GM18519 (cell line): Measurements from ENCODE around the gene NUP214.
"Not testable (repeated sequence)": the region's sequence is repeated elsewhere in the genome, so short reads cannot be mapped to it uniquely, and the experiment has no call there.

Experiments
- ATAC-seq: cut with Tn5 transposase; IDR thresholded peaks from one replicate; pipeline ENCODE4 v1.9.1; 2021; ENCODE audit warnings: mild to moderate bottlenecking, moderate library complexity; ENCODE audit not compliant: unreplicated experiment, low FRiP score

Gene NUP214

GRCh38 chr9:131096269-131097125 lies 28.9 kb upstream of the NUP214 start, which contains the start of gene AIF1L:
AIF1L (plus strand) TSS chr9:131096531; CDS start chr9:131096630, 99 bp downstream.
- ATAC-seq: no peak

- no peak for ATAC-seq
These were observed 28.0 kb upstream of the NUP214 start for GRCh38 chr9:131097126-131097947.

- no peak for ATAC-seq
These were observed 27.5 kb upstream of the NUP214 start for GRCh38 chr9:131097948-131098278.

DNA sequence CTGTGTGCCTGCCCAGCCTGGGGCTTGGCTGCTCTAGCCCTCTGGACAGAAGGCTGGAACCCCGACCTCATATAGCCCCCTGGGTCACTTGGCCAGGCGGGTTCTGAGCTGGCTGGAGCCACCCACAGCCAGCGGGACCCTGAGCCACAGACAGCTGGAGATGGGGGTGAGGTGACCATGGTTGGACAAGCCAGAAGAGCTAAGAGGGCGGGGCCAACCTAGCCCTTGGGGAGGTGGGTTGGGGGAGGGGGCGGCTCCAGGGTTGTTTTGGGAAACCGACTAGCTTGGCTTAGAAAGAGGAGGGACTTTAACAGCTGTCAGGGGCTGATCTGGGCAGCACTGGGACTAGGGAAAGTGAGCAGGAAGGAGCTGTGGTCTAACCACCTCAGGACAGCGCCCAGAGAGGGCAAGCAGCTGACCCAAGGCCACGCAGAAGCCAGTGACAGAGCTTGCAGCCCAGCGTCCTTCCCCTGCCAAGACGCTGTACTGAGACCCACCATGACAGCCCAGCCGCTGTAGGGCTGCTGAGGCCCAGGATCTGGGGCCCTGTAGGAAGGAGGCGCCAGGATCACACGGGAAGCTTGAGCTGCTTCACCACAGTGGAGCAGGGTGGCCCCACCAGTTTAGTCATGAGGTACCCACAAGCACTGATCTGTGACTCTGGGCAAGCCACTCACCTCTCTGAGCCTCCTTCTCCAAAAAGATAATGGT lies 26.8 kb upstream of the NUP214 start:
- ATAC-seq: no peak

DNA sequence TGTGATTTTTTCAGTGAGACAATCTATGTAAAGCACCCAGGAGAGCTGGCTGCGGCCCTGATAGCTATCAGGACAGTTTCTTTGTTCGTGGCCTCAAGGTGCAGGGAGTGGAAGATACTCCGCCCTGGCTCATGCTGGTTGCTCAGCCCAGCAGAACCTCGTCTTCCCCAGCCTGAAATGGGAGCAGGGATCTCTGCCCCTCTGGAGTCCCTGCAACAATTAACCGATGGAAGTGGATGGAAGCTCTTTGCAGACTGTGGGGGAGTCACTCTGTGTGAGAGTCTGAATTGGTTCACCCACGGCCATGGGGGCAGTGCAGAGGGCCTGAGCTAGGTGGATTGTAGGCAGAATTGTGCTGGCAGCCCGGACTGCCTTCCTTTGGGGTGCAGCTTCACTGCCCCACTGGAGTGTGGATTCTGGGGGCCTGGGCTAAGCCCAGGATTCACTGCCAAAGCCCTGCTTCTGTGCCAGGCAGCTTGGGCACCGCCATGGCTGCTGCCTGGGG lies 26.2 kb upstream of the NUP214 start:
- ATAC-seq: no peak

- not testable (repeated sequence) for ATAC-seq
These were observed 25.5 kb upstream of the NUP214 start for GRCh38 chr9:131099845-131100244.

DNA sequence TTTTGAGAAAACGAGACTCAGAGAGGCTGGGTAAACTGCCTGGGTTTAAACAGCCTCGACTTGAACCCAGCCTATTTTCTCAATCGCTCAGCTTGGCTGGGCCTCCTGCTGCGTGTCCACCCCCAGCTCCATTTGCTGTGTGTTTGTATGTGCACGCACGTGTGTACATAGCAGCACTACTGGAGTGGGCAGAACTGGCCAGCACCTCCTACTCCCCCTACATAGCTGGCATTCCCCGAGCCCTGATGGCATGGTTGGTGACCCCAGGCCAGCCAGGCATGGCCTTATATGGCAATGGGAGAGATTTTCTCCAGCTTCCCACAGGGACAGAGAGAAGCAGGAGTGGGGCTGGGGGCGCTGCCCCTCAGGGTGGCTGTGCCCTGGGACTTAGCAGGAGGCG lies 24.9 kb upstream of the NUP214 start:
- no peak for ATAC-seq

DNA sequence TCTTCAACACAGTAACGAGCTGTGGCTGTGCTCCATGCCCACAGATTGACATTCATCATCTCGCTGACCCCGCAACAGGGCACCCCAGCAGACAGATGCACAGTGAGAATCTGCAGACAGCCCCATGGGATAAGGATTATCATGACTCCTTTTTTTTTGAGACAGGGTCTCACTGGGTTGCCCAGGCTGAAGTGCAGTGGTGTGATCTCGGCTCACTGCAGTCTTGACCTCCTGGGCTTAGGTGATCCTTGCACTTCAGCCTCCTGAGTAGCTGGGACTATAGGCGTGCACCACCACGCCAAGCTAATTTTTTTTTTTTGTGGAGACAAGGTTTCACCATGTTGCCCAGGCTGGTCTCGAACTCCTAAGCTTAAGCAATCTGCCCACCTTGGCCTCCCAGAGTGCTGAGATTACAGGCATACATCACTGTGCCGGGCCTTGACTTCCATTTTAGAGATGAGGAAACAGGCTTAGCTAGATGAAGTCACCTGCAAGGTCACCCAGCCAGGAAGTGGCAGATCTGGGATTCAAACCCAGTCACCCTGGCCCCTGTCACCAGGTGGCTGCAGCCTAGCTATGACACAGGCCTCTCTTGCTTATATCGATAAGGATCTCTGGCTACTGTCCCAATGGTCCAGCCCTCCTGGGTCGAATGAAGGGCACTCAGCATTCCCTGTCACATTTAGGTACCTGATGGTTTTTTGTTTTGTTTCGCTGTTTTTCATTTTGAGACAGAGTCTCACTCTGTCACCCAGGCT lies 24.0 kb upstream of the NUP214 start:
- ATAC-seq: no peak

DNA sequence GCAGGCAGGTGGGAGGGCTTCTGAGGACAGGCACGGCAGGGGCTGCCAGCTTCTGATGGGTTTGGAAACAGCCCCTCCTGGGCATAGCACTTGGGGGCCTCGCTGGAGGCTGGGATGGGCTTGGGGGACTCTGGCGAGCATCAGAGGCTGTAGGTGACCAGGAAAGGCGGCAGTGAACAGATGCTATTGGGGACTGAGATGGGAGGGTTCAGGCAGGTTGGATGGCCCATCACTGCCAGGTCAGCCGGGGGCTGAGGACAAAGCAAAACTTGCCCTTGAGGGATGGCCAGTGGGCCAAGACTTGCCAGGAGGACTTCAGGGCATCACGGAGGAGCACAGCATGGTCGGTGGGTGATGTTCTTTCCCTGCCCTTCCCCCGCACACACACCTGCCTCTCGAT lies 22.4 kb upstream of the NUP214 start:
- ATAC-seq: no peak

DNA sequence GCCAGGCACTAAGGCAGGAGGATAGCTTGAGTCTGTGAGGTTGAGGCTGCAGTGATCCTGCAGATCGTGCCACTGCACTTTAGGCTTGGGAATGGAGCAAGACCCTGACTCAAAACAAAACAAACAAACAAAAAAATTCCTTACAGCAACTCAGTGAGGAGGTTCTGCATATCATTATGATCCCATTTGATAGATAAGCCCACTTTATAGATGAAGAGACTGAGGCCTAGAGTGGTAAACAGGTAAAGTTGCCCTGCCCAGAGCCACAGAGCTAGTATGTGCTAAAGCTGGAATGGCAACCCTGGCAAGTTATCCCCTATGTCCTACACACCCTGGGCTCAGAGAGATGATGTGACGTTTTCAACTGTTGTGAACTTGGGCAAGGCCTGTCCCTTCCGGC lies 21.9 kb upstream of the NUP214 start:
- ATAC-seq: no peak

DNA sequence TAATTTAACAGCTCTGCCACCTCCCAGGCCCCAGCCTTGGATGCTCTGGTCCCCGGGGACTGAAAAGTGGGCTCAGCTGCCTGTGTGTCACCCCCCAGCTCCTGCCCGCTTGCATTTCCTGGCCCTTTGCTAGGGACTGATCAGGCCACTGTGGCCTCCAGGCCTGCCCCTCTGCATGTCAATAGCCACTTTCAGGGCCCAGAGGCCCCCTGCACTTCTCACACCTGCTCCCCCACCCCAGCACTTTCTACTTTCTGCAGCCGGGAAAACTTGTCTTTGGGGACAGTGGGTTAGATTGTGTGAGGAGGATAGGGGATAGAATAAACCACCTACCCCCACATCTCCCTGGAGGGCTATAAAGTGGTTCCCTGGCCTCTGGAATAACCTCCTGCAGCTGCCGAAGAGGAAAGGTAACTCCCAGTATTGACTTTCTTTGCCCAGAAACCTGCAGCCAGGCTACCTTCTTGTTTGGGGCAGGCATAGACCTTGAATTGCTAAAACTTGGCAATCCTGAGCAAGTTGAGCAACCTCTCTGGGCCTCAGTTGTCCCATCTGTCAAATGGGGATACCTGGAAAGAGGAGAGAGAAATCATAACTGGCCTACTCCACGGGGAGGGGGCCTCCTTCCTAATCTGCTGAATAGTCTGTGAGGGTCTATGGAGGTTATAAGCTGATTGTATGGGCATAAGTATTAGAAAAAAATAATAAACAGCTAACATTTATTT lies 21.2 kb upstream of the NUP214 start:
- no peak for ATAC-seq

GRCh38 chr9:131105952-131106351 lies 19.4 kb upstream of the NUP214 start:
- no peak for ATAC-seq

GRCh38 chr9:131107760-131108159 lies 17.6 kb upstream of the NUP214 start:
- no peak for ATAC-seq

DNA sequence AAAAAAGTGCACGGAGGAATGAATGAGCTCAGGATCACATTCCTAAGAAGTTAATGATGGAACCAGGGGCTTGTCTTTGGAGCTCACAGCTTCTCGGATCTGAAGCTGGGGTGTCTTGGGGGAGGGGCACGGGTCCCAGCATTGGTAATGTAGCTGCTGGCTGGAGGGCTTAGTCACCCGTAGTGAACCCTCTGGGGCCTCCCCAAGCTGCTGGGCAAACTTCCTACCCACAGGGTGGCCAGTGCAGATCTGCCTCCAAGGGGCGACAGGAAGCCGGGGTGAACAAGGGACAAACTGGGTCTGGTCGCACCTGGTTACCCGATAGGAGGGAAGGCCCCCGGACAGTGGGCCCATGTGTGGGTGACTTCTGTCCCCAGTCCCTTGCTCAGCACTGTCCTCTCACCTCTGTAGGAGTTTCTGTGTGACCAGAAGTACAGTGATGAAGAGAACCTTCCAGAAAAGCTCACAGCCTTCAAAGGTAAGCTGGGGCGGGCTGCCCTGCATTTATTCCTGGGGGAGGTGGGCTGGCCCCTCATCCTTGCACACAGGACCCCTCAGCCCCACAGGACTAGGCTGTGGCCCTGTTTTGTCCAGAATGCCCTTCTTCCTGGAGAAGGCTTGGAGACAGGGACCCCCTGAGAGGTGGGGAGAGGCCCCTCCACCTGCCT lies 14.1 kb upstream of the NUP214 start:
- ATAC-seq: no peak

DNA sequence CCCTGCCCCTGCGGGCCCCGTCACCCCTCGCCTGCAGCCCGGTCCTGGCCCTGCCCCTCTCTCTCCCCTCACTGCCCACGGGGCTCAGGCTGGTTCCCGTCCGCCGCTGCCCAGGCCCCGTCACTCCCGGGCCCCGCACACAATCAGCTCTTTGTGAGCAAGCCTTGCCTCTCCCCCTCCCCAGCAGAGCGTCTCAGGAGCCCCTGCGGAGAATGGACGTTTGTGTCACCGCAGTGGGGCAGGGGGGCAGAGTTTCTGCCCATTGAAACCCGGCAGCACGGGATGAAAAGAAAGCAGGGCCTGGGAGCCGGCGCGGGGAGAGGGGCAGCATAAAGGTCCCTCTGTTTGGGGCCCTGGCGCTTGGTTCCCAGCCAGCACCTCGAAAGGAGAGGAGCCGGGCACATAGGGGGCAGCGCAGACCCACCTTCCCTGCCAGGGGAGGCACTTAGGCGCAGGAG lies 13.5 kb upstream of the NUP214 start:
- ATAC-seq: no peak

- ATAC-seq: no peak
These were observed 12.8 kb upstream of the NUP214 start for GRCh38 chr9:131112374-131113154.

GRCh38 chr9:131113655-131114054 lies 11.7 kb upstream of the NUP214 start:
- ATAC-seq: no peak

DNA sequence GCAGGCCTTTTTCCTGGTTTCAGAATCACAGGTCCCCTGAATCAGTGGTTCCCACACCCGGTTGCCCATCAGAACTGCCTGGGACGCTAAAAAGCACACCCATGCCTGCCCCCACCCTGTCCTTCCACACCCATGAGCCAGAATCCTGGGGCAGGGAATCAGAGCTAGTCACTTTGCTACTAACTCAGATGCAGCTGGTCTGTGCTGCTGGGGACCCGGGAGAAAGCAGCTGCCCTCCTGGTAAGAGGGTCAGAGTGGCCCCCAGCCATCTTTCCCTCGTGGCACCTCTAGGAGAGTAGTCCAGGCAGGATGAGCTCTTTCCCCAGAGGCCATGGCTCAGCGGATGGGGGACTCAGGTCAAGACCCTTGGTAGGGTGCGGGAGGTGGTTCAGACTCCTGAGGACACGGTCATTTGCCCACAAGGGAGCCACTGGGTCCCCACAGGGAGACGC lies 11.3 kb upstream of the NUP214 start:
- ATAC-seq: no peak
